NT2/D1 (cell line): ENCODE data around the gene TSEN2.
A peak's percentile ranks its signal among the peaks of the same experiment; 100 is the strongest.

Experiments
- DNase-seq: peaks from one replicate; pipeline ENCODE4 v3.0.0-alpha.2; 2011; ENCODE audit warnings: low read depth, low spot score
- H3K27me3 ChIP-seq: 2 replicates; pipeline ENCODE4 v1.6.0; 2011; ENCODE audit warnings: mild to moderate bottlenecking; ENCODE audit not compliant: insufficient read length, insufficient read depth
- H3K36me3 ChIP-seq: 2 replicates; pipeline ENCODE4 v1.6.1; 2011; ENCODE audit warnings: mild to moderate bottlenecking, low read length, mixed read lengths; ENCODE audit not compliant: insufficient read depth, insufficient read length
- H3K4me1 ChIP-seq: 2 replicates; pipeline ENCODE4 v1.5.1; 2011; ENCODE audit not compliant: insufficient read depth, insufficient read length
- H3K4me3 ChIP-seq: 2 replicates; pipeline ENCODE4 v1.5.1; 2011; ENCODE audit warnings: low read depth; ENCODE audit not compliant: insufficient read length
- H3K9ac ChIP-seq: 2 replicates; pipeline ENCODE4 v1.6.0; 2011; ENCODE audit warnings: low read depth; ENCODE audit not compliant: insufficient read length
- H3K9me3 ChIP-seq: 2 replicates; pipeline ENCODE4 v1.5.1; 2011; ENCODE audit warnings: mild to moderate bottlenecking, low read length; ENCODE audit not compliant: insufficient read depth
- SUZ12 ChIP-seq: IDR thresholded peaks from 2 replicates; pipeline ENCODE4 v1.6.1; 2011; ENCODE audit not compliant: insufficient read length, insufficient read depth; ENCODE audit errors: extremely low read depth
- YY1 ChIP-seq: IDR thresholded peaks from 2 replicates; pipeline ENCODE4 v1.6.1; 2011; ENCODE audit not compliant: insufficient read length, insufficient read depth
- ZNF274 ChIP-seq: IDR thresholded peaks from 2 replicates; pipeline ENCODE4 v1.6.1; 2011; ENCODE audit warnings: mild to moderate bottlenecking, low read depth, low read length

TSEN2 gene

GRCh38 chr3:12440927-12441714, 43.2 kb upstream of the TSEN2 start:
- Histone ChIP-seq H3K9me3 (no peaks in the 10 kb centered on the region), H3K4me1 (peaks cover 10% of the 10 kb centered on the region), H3K9ac (no peak overlapping the region), H3K36me3 (no peaks in the 10 kb centered on the region), H3K4me3 (no peak overlapping the region), H3K27me3 (peaks cover 5% of the 10 kb centered on the region)
- no peak for DNase-seq
- no peak for TF ChIP-seq YY1
- no peak for TF ChIP-seq ZNF274
- no peak for TF ChIP-seq SUZ12

DNA sequence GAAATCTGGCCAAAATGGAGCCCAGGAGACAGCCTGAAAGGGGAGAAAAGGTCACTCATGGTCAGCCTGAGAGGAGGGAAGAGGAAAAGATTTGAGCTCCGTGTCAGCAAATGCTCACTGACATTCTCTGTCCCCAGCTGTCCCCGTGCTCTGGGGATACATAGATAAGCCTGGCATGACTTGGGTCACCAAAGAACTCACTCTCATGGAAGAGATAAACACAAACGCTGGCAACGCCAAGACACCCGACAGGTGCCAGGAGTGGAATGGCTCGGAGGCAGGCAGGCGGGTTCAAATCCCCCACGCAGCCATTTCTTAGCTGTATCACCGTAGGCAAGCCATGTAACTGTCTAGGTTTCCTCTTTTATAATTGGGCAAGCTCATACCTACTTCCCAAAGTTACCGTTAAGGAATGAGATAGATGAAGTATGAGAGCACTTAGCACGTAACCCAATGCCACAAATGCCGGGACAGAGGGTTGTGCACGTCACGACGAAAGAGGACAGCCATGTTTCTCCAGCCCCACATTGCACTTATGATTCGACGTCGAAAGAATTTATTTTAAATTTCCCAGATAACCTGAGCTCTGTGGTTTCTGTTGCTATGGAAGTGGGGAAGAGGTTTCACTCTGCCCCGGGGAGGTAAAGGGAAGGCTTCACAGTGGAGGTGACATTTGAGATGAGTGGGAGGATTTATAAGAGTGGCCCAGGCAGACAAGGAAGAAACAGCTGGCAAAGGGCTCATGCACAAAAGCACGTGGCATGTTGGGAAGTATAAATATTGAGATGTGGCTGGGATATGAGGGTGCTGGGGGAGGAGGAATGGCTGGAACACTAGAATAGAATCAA, 41.4 kb upstream of the TSEN2 start:
- no peaks in the 10 kb centered on the region for H3K9me3 ChIP-seq
- no peak overlapping the region for H3K4me3 ChIP-seq
- H3K9ac ChIP-seq = no peak overlapping the region
- H3K27me3 ChIP-seq = peaks cover 6% of the 10 kb centered on the region
- no peaks in the 10 kb centered on the region for H3K36me3 ChIP-seq
- peaks cover 10% of the 10 kb centered on the region for H3K4me1 ChIP-seq
- TF ChIP-seq ZNF274 = no peak
- no peak for TF ChIP-seq YY1
- TF ChIP-seq SUZ12 = no peak
- no peak for DNase-seq

DNA sequence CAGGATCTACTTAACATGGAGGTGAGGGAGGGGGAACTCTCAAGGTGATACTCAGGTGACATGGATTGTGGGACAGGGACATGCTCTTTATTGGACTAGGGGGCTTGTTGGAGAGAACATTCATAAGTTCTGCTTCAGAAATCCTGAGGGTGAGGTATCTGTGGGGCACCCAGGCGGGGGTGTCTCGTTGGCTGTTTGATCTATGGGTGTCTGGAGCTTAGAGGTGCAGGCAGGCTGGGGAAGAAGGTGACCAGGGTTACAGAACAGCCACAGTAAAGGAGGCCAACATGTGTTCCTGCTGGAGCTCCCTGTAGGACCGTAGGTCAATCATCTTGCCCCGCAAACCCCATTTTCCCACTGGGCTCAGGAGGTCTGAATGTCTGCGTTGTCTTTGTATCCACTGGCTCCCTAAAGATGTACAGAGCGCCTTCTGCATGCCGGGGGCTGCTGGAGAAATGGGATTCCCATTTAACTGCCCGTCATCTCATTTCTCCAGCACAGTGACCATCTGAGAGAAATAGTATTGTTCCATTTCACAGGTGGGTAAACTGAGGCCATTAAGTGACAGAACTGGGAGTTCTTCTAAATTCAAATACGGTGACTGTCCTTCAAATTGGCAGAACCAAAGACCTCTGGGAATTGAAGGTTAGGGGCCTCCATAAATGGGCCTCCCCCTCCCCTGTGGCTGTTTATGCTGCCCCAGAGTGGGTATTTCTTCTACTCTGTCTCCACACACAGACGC, 40.3 kb upstream of the TSEN2 start:
- peaks cover 10% of the 10 kb centered on the region for H3K27me3 ChIP-seq

GRCh38 chr3:12444582-12445471, 39.5 kb upstream of the TSEN2 start:
- TF ChIP-seq ZNF274 (no peak), YY1 (no peak), SUZ12 (no peak)
- no peak for DNase-seq

More for the DNA sequence above, 40.3 kb upstream of the TSEN2 start:
- no peak for DNase-seq
- H3K36me3 ChIP-seq = no peaks in the 10 kb centered on the region
- H3K4me1 ChIP-seq = peaks cover 10% of the 10 kb centered on the region
- TF ChIP-seq SUZ12 (no peak), YY1 (no peak), ZNF274 (no peak)
- H3K4me3 ChIP-seq = no peak overlapping the region
- peak overlapping the region; percentile 57 for H3K9ac ChIP-seq
- H3K9me3 ChIP-seq = no peaks in the 10 kb centered on the region

DNA sequence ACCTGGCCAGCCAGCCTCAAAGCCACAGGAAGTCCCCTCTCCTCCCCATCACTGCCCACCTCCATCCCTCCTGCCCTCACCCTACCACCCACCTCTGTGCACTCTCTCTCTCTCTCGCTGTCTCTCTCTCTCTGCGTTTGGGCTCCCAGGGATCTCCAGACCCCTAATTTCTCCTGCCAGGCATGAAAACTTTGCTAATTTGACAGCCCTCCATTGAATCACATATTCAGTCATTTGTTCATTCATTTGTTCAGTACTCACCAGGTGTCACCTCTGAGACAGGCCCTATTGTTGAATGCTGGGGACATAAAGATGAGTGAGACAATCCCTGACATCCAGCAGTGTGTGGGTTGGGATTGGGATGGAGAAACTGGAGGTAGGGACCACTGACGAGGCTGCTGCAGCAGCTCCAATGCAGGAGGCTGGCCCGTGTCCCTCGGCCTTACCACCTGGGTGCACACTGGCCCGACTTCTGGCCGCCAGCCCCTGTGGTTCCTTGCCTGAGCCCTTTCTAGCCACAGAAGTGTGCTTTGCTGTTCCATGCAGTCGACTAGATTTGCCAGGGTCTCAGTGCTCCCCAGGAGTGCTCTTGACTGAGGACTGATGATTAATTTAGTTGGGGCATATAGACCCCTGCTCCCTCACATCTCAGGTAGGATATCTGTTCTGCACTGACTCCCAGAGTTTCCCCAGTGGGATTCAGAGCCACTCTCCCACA, 38.6 kb upstream of the TSEN2 start:
- H3K27me3 ChIP-seq = peaks cover 10% of the 10 kb centered on the region
- H3K9ac ChIP-seq = no peak overlapping the region
- peaks cover 10% of the 10 kb centered on the region for H3K4me1 ChIP-seq
- H3K36me3 ChIP-seq = no peaks in the 10 kb centered on the region
- no peaks in the 10 kb centered on the region for H3K9me3 ChIP-seq
- DNase-seq = no peak
- TF ChIP-seq ZNF274 = no peak
- no peak for TF ChIP-seq YY1
- no peak overlapping the region for H3K4me3 ChIP-seq

More at GRCh38 chr3:12444582-12445471, 39.5 kb upstream of the TSEN2 start:
- H3K36me3 ChIP-seq = no peaks in the 10 kb centered on the region
- peak overlapping the region; percentile 57 for H3K9ac ChIP-seq
- H3K4me3 ChIP-seq = peak overlapping the region; percentile 29
- peaks cover 10% of the 10 kb centered on the region for H3K4me1 ChIP-seq
- H3K9me3 ChIP-seq = no peaks in the 10 kb centered on the region
- H3K27me3 ChIP-seq = peaks cover 10% of the 10 kb centered on the region

- Histone ChIP-seq H3K9ac (no peak overlapping the region), H3K27me3 (peaks cover 10% of the 10 kb centered on the region), H3K4me1 (peaks cover 3% of the 10 kb centered on the region), H3K36me3 (no peaks in the 10 kb centered on the region), H3K9me3 (no peaks in the 10 kb centered on the region), H3K4me3 (no peak overlapping the region)
- no peak for TF ChIP-seq ZNF274
- TF ChIP-seq SUZ12 = no peak
- no peak for TF ChIP-seq YY1
- DNase-seq = no peak
These were observed 38.0 kb upstream of the TSEN2 start for GRCh38 chr3:12446298-12446697.
